IPS-11a (cell line): Measurements from ENCODE around the gene HBD.

Experiments
- H3K4me3 ChIP-seq: one replicate; pipeline ENCODE4 v1.5.1; 2013; ENCODE audit warnings: low read depth, low read length, control low read depth

Gene HBD

DNA sequence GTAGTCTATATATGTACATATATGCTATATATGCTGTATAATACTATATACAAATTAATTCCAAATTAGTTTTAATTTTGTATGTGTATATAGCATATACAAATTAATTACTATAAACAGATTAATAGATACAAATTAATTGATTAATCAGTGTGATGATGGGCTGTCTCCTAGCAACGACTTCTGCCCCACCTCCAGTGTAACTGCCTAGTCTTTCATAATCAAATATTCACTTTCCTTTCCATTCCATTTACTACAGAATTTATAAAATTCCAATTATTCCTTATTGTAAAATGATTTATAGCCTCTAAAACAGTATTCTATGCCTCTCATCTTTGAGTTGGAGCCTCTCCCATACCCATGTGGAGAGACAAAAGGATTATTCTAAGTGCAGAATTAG is 976 bp downstream of the HBD start:
- no peak overlapping the region for H3K4me3 ChIP-seq

DNA sequence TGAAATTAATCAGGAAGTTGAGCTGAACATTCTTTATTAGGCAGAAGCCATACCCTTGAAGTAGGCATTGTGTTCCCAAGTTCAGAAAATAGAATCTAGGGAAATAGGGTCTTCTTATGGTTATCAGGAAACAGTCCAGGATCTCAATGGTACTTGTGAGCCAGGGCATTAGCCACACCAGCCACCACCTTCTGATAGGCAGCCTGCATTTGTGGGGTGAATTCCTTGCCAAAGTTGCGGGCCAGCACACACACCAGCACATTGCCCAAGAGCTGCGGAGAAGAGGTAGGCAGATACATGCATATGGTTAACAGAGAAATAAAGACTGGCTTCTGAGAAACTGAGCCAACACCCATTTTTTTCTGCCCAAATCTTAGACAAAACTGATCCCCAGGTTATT is 1.5 kb downstream of the HBD start:
- H3K4me3 ChIP-seq, result no peak overlapping the region

DNA sequence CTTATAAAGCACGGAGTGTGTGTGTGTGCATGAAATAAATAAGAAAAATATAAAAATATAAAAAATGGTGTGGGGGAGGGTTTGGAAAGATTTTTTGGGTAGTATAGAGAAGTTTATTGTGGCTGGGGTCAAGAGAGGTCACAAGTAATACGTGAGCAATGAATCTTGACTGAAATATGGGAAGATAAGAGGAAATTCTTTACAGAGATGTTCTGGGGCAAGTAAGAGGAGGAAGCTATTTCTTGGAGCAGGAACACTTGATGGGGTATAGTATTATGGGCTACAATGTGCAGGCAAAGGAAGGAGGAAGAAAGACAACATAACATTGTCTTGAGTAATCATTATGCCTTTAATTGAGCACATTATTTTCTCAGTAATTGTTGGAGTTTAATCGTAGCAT is 2.1 kb downstream of the HBD start:
- no peak overlapping the region for H3K4me3 ChIP-seq

DNA sequence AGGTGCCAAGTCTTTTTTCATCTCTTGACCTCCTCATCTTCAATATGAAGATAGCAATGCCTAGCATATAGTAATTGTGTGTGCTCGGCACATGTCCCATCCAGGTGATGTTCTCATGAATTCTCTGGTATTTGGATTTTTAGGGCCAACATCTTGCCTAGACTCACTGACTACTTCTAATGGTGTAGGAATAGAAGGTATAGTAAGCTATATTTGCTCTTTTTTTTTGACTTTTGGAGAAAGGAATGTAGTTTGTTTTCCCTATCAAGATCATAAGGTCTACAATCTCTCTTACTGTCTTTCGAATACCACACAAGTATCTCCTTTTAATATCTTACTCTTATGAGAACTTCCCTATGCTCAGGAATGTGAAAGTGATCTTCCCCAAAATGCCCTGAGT is 3.2 kb downstream of the HBD start:
- H3K4me3 ChIP-seq, result no peak overlapping the region

DNA sequence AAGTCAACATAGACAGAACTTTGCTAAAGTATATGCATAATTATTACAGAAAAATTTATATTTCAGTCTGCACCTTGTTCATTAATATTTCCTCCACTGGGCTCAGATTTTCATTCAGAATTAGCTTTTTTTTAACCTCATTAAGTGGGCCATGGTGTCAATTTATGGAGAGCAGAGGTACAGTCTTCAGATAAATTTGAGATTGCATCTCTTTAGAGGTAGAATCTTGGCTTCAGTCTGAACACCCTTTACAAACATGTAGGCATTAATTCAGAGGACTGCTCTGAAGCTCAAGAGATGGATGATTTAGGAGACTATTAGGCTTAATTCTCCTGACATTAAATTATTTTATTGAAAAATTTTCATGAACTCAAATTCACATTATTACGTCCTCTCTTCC is 4.0 kb downstream of the HBD start:
- H3K4me3 ChIP-seq, result no peak overlapping the region

DNA sequence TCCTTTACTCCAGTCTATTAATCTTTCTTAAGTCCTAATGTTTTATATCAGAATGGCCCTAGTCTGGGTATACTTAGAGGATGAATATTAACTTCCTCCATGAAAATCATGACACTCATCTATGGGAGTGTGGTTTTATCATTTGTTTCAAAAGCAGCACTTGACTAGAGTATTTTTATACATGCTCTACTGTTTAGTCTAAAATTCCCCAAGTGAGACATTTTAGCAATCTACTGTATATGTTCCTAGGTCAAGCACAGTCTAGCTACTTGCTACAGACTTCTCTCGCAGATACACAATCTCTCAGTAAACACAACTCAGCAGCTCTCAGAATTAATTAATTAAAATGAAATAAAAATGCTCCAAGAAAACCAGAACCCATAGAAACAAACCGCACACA is 4.5 kb downstream of the HBD start:
- H3K4me3 ChIP-seq, result no peak overlapping the region

DNA sequence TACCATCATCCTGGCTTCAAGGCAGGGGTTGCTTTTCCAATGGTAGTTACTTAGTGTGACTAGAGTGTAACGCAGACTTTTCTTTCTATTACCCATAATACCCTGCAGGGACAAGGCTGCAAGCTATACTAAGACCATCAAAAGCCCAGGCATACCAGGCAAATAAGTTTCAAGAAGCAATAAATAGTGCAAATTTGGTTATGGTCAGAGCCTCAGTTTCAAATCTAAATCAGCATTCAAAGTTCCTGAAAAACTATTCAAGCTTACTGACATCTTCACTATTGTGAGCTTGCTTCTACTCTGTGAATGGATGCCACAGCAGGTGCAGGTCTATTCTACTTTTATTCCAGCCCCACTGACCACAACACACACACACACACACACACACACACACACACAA is 4.9 kb downstream of the HBD start:
- H3K4me3 ChIP-seq, result no peak overlapping the region

DNA sequence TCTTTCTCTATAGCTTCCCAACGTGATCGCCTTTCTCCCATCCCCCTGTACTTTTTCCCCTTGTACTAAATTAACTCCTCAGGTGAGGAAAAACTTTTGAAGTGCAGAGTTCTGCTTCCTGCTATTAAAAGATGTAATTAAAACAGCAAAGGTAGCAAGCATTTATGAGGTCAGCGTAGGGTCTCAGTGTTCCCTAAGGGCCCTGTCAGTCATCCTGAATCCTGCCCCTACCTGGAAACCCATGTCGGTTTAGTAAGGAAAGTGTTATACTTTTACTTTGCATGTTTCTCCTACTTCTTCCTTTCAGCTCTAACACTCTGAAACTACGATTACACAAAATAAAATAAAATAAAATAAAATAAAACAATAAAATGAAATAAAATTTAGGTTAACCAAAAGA is 6.2 kb downstream of the HBD start:
- H3K4me3 ChIP-seq, result no peak overlapping the region

DNA sequence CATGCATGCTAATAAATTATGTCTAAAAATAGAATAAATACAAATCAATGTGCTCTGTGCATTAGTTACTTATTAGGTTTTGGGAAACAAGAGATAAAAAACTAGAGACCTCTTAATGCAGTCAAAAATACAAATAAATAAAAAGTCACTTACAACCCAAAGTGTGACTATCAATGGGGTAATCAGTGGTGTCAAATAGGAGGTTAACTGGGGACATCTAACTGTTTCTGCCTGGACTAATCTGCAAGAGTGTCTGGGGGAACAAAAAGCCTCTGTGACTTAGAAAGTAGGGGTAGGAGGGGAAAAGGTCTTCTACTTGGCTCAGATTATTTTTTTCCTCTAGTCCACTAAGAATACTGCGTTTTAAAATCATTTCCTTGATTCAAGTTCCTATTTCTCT is 6.6 kb downstream of the HBD start:
- no peak overlapping the region for H3K4me3 ChIP-seq

DNA sequence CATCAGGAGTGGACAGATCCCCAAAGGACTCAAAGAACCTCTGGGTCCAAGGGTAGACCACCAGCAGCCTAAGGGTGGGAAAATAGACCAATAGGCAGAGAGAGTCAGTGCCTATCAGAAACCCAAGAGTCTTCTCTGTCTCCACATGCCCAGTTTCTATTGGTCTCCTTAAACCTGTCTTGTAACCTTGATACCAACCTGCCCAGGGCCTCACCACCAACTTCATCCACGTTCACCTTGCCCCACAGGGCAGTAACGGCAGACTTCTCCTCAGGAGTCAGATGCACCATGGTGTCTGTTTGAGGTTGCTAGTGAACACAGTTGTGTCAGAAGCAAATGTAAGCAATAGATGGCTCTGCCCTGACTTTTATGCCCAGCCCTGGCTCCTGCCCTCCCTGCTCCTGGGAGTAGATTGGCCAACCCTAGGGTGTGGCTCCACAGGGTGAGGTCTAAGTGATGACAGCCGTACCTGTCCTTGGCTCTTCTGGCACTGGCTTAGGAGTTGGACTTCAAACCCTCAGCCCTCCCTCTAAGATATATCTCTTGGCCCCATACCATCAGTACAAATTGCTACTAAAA is 7.5 kb downstream of the HBD start, which contains the start of gene HBB:
Gene HBB, minus strand, starts transcription at position 340 of the 579 bp plus-strand sequence. Its CDS starts 50 bp downstream, at position 290.
- H3K4me3 ChIP-seq, result no peak within 1 kb of the TSS

DNA sequence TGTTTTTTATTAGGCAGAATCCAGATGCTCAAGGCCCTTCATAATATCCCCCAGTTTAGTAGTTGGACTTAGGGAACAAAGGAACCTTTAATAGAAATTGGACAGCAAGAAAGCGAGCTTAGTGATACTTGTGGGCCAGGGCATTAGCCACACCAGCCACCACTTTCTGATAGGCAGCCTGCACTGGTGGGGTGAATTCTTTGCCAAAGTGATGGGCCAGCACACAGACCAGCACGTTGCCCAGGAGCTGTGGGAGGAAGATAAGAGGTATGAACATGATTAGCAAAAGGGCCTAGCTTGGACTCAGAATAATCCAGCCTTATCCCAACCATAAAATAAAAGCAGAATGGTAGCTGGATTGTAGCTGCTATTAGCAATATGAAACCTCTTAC is 8.8 kb downstream of the HBD start:
- no peak overlapping the region for H3K4me3 ChIP-seq

DNA sequence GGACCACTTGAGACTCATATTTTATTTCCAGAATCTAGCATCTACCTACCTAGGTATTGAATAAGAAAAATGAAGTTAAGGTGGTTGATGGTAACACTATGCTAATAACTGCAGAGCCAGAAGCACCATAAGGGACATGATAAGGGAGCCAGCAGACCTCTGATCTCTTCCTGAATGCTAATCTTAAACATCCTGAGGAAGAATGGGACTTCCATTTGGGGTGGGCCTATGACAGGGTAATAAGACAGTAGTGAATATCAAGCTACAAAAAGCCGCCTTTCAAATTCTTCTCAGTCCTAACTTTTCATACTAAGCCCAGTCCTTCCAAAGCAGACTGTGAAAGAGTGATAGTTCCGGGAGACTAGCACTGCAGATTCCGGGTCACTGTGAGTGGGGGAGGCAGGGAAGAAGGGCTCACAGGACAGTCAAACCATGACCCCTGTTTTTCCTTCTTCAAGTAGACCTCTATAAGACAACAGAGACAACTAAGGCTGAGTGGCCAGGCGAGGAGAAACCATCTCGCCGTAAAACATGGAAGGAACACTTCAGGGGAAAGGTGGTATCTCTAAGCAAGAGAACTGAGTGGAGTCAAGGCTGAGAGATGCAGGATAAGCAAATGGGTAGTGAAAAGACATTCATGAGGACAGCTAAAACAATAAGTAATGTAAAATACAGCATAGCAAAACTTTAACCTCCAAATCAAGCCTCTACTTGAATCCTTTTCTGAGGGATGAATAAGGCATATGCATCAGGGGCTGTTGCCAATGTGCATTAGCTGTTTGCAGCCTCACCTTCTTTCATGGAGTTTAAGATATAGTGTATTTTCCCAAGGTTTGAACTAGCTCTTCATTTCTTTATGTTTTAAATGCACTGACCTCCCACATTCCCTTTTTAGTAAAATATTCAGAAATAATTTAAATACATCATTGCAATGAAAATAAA is 9.5 kb downstream of the HBD start:
- no peak overlapping the region for H3K4me3 ChIP-seq

DNA sequence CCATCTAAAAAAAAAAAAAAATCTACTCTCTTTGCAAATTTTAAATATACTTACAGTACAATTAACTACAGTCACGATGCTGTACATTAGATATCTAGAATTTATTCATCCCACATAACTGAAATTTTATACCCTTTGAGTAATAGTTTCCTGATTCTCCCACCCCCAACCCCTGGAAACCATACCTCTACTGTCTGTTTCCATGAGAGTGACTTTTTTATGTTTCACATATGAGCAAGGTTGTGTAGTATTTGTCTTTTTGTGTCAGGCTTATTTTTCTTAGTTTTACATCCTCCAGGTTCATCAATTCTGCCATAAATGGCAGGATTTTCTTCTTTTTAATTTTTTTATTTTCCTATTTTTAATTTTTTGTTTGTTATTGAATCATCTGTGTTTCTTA is 10.6 kb downstream of the HBD start:
- H3K4me3 ChIP-seq, result no peak overlapping the region

DNA sequence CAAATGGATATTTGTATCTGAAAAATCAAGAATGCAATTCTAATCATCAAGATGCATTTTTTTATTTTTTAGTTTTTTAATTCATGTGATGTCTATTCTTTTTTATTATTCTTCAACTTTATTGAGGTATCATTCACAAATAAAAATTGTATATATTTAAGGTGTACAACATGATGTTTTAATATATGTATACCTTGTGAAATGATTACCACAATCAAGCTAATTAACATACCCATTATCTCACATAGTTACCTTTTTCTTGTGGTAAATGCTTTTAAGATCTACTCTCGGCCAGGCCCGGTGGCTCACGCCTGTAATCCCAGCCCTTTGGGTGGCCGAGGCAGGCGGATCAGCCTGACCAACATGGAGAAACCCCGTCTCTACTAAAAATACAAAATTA is 11.1 kb downstream of the HBD start:
- no peak overlapping the region for H3K4me3 ChIP-seq

DNA sequence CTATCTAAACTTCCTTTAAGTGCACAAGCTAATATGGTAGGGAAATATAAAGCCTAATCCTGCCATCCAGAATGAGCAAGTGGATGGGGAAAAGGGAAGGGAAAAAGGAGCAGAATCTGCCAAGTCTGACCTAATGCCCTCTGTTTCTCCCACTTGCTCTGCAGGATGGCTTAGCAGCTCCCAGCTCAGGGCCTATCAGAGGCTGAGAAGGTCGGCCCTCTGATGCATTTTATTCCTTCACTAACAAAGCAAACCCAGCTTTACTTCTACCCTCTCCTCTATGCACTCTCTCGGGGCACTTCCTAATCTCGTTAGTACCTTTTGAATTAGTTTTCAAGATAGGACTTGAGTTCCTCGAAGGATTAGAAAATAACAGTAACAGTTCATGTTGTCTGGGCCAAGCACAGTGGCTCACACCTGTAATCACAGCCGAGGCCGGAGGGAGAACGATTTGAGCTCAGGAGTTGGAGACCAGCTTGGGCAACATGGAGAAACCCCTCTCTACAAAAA is 23.9 kb downstream of the HBD start:
- H3K4me3 ChIP-seq, result no peak overlapping the region

DNA sequence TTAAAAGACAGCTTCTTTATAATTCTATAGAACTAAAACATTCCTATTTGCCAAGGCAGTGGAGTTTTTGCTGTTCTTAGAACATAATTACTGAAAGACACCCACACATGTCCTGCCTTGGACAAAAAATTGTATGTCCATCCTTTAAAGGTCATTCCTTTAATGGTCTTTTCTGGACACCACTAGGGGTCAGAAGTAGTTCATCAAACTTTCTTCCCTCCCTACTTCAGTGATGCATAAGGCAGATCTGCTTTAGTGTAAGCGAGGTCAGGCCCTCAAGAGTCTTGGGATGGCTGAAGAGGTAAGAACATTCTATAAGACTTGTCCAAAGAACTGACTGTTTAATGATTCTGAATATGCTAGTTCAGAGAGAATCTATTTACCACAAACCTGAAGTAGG is 29.5 kb downstream of the HBD start:
- no peak overlapping the region for H3K4me3 ChIP-seq

DNA sequence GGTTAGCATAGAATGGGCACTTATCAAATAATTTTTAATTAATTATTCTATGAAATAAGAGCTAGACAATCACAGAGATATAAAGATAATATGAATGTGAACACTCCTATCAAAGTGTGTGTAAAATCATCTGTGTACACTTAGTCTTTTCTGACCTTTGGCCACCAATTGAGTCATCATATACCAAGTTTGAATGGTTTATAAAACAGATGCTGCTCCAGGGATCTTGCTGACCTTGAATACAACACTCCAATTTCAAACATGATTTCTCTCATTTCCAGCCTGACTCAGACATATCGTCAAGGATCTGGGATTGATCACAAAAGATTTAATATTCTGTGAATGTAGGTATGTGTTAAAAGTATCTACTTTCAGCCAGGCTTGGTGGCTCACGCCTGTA is 30.9 kb downstream of the HBD start:
- no peak overlapping the region for H3K4me3 ChIP-seq

DNA sequence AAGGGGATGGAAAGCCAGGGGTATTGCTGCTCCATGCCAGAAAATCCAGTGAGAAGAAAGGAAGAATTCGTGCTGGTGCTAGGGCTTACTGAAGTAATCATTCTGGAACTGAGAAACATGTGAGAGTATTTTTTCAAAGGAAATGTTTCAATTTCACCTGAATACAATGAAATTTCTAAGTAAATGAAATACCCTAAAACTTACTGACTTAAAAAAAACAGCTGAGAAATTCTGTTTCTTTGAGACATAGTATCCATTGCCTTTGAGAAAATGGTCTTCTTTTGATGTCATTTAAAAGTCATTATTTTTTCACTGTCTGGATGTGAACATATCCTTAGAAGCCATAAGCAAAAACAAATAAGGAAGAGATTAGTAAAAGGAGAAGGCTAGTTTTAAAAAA is 33.7 kb downstream of the HBD start, which contains the start of gene OR51V1:
Gene OR51V1, minus strand, starts transcription at position 101 of the 400 bp plus-strand sequence. Its CDS starts 0 bp downstream, at position 101.
- H3K4me3 ChIP-seq, result no peak within 1 kb of the TSS

DNA sequence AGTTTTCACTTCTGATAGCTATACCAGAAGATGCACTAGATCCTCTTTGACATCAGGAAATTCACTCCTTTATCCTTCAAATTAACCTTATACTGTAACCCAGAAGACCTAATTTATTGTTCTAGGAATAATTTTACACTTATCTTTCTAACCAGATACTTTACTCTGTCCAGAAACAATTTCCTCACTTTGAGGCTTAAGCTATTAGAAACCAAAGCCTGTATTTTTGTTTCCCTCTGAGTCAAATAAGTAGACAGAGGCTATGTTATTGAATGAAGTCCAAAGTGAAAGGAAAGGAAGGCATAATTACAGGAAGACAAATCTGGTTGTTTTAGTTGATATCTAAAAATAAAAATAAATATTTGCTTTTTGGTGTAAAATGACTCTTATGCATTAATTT is 36.0 kb downstream of the HBD start:
- H3K4me3 ChIP-seq, result no peak overlapping the region

DNA sequence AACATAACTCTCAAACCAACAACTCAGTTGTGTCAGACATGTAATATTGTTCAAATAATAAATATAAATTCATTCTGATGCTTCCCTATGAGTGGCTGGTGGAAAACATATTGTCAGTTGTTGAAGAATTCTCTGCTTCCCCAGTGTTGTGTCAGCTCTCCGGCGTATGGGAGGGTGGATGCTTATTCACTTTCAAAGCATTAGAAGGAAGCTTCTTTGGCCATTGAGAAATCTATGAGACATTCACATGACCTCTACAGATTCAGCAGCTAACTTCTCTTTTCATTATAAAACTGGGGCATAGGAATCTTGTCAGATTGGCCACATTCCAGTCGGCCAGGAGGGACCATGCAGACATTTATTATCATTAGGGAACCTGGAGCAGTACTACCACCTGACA is 36.7 kb downstream of the HBD start:
- no peak overlapping the region for H3K4me3 ChIP-seq

DNA sequence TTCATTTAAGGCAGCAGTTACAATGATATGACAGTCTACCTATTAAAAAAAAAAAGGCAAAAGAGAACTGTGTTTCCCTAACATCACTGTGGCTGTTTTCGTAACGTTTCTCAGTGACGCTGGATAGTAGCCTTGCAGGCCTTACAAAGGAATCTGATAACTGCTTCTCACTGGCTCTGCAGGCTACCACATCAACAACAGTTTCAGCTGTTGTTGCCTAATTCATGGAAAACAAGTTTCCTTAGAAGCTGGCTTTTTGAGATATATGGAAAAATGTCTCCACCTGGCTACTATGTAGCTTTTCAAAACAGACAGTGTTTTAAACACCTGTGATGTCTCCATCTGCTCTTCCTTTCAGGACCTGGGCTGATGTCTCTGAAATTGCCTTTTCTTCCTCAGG is 37.6 kb downstream of the HBD start:
- H3K4me3 ChIP-seq, result no peak overlapping the region

DNA sequence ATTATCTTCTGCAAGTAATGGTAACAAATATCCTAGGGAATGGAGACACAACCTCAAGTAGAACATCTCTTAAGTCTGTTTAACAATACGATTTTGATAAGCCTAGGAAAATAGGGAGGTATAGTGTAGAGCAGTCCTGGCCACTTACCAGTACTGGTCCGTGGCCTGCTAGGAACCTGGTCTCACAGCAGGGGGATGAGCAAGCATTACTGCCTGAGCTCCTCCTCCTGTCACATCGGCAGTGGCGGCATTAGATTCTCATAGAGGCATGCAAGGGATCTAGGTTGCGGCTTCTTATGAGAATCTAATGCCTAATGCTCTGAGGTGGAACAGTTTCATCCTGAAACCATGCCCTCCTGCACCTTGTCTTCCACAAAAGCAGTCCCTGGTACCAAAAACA is 38.2 kb downstream of the HBD start:
- H3K4me3 ChIP-seq, result no peak overlapping the region
